Panc1 (cell line): ENCODE results near the gene BMX.

Source experiments
- POLR2AphosphoS5 ChIP-seq: IDR thresholded peaks from 2 replicates; pipeline ENCODE4 v1.6.1; 2012; ENCODE audit warnings: mild to moderate bottlenecking, low read depth, low read length, moderate library complexity
- SIN3A ChIP-seq: IDR thresholded peaks from 2 replicates; pipeline ENCODE4 v1.6.1; 2012; ENCODE audit warnings: low read depth, mild to moderate bottlenecking, low read length, moderate library complexity, borderline replicate concordance; ENCODE audit not compliant: insufficient read depth
- TCF7L2 ChIP-seq: IDR thresholded peaks from 2 replicates; pipeline ENCODE4 v1.6.1; 2011; ENCODE audit warnings: mild to moderate bottlenecking, low read depth, low read length, inconsistent platforms
- TF ChIP-seq, protein P1 (sequence below): fragments of 450-650 bp; IDR thresholded peaks from 2 replicates; pipeline ENCODE4 v1.5.1; 2017; ENCODE audit warnings: mild to moderate bottlenecking
- TF ChIP-seq, protein P2 (sequence below), 2 experiments: IDR thresholded peaks; 2 replicates each; pipeline ENCODE4 v1.6.1; 2011 to 2012; ENCODE audit warnings: low read depth in 2 of 2, control low read depth in 1 of 2, low read length in 1 of 2, mild to moderate bottlenecking in 1 of 2, moderate library complexity in 1 of 2; ENCODE audit not compliant: insufficient read depth in 1 of 2

DNA sequence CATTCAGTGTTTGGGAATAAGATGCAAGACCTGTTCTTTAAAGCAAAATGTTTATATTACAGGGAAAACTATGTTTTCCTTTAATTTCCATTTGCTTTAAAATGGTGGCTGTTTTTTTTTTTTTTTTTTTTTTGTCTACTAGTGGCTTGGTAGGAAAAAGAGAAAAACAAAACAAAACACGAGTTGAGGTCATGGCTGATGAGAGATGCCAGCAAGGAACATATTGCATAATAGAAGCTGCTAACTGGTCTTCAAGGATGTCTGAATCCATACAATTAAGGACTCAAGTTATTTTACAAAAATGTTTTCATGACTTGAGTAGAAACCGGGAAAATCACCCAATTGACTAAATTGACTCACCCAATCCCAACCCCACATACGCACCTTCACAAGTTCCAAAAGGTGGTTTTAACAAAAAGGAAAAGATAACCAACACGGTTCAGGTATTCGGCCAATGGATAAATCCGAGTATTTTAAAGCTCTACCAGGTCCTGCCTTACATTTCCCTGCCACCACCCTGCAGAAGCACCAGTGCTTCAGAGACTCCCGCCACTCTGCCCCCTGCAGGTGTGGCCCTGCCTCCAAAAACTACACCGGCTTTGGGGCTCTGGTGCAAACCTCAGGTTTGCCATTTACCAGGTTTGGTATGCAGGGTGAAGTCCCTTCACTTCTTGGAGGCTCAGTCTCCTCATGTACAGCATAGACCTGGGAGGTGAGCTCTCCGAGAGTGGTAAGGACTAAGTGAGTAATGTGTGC lies 34.5 kb upstream of the BMX start:
- TF ChIP-seq SIN3A (no peak), TCF7L2 (no peak), POLR2AphosphoS5 (no peak)
- TF ChIP-seq, protein P1, sequence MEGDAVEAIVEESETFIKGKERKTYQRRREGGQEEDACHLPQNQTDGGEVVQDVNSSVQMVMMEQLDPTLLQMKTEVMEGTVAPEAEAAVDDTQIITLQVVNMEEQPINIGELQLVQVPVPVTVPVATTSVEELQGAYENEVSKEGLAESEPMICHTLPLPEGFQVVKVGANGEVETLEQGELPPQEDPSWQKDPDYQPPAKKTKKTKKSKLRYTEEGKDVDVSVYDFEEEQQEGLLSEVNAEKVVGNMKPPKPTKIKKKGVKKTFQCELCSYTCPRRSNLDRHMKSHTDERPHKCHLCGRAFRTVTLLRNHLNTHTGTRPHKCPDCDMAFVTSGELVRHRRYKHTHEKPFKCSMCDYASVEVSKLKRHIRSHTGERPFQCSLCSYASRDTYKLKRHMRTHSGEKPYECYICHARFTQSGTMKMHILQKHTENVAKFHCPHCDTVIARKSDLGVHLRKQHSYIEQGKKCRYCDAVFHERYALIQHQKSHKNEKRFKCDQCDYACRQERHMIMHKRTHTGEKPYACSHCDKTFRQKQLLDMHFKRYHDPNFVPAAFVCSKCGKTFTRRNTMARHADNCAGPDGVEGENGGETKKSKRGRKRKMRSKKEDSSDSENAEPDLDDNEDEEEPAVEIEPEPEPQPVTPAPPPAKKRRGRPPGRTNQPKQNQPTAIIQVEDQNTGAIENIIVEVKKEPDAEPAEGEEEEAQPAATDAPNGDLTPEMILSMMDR, result no peak
- TF ChIP-seq, protein P2, sequence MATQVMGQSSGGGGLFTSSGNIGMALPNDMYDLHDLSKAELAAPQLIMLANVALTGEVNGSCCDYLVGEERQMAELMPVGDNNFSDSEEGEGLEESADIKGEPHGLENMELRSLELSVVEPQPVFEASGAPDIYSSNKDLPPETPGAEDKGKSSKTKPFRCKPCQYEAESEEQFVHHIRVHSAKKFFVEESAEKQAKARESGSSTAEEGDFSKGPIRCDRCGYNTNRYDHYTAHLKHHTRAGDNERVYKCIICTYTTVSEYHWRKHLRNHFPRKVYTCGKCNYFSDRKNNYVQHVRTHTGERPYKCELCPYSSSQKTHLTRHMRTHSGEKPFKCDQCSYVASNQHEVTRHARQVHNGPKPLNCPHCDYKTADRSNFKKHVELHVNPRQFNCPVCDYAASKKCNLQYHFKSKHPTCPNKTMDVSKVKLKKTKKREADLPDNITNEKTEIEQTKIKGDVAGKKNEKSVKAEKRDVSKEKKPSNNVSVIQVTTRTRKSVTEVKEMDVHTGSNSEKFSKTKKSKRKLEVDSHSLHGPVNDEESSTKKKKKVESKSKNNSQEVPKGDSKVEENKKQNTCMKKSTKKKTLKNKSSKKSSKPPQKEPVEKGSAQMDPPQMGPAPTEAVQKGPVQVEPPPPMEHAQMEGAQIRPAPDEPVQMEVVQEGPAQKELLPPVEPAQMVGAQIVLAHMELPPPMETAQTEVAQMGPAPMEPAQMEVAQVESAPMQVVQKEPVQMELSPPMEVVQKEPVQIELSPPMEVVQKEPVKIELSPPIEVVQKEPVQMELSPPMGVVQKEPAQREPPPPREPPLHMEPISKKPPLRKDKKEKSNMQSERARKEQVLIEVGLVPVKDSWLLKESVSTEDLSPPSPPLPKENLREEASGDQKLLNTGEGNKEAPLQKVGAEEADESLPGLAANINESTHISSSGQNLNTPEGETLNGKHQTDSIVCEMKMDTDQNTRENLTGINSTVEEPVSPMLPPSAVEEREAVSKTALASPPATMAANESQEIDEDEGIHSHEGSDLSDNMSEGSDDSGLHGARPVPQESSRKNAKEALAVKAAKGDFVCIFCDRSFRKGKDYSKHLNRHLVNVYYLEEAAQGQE (IDR thresholded peaks at IDR 0.05; ENCODE audit: insufficient read depth in 1 of 2, low read depth in 2 of 2, low read length in 1 of 2), result no peak
